Omental fat pad (tissue), 4 donors: Measurements from ENCODE around the gene ZNF367. TPM values are rescaled to one million over a fixed set of nuclear protein-coding genes. Genes with fewer than 3 reads are reported as not detected.
A peak's percentile ranks its signal among the peaks of the same experiment; 100 is the strongest.

ENCODE experiments used
- ATAC-seq: fragments of 150-250 bp; one replicate; pipeline ENCODE4 v1.9.1; 2016; ENCODE audit warnings: mild to moderate bottlenecking, moderate library complexity; ENCODE audit not compliant: low FRiP score
- DNase-seq: peaks from one replicate; pipeline ENCODE4 v3.0.0-alpha.2; 2019; ENCODE audit warnings: low spot score
- CTCF ChIP-seq, 3 donors: fragments of 450-650 bp; IDR thresholded peaks; one replicate each; pipeline ENCODE4 v1.5.1; 2016 to 2017; ENCODE audit warnings: antibody characterized with exemption in 3 of 3, mild to moderate bottlenecking in 3 of 3, moderate library complexity in 2 of 3
- total RNA-seq, 4 donors: library from RNA; depleted of rRNA; stranded (reverse); fragments of >200 nt; gene quantifications; one replicate each; pipeline ENCODE4 v1.1.0, GENCODE V29; 2016

Gene ZNF367
- total RNA-seq, 4 donors from 2014 or later = 0.50 to 2.7 (median 1.9) TPM

- ATAC-seq (no peak), DNase-seq (no peak)
- no peak for TF ChIP-seq CTCF (IDR thresholded peaks at IDR 0.05)
Observed at GRCh38 chr9:96459268-96460007, 41.3 kb upstream of the ZNF367 start.

GRCh38 chr9:96458226-96458625 is 40.1 kb upstream of the ZNF367 start:
- DNase-seq (no peak), ATAC-seq (no peak)

GRCh38 chr9:96457266-96457665 is 39.1 kb upstream of the ZNF367 start:
- ATAC-seq (no peak), DNase-seq (no peak)
- no peak for TF ChIP-seq CTCF (IDR thresholded peaks at IDR 0.05)

More at GRCh38 chr9:96458226-96458625, 40.1 kb upstream of the ZNF367 start:
- TF ChIP-seq CTCF (IDR thresholded peaks at IDR 0.05) = no peak

GRCh38 chr9:96453625-96454024 is 35.5 kb upstream of the ZNF367 start:
- ATAC-seq (no peak), DNase-seq (no peak)
- TF ChIP-seq CTCF (IDR thresholded peaks at IDR 0.05) = no peak

DNA sequence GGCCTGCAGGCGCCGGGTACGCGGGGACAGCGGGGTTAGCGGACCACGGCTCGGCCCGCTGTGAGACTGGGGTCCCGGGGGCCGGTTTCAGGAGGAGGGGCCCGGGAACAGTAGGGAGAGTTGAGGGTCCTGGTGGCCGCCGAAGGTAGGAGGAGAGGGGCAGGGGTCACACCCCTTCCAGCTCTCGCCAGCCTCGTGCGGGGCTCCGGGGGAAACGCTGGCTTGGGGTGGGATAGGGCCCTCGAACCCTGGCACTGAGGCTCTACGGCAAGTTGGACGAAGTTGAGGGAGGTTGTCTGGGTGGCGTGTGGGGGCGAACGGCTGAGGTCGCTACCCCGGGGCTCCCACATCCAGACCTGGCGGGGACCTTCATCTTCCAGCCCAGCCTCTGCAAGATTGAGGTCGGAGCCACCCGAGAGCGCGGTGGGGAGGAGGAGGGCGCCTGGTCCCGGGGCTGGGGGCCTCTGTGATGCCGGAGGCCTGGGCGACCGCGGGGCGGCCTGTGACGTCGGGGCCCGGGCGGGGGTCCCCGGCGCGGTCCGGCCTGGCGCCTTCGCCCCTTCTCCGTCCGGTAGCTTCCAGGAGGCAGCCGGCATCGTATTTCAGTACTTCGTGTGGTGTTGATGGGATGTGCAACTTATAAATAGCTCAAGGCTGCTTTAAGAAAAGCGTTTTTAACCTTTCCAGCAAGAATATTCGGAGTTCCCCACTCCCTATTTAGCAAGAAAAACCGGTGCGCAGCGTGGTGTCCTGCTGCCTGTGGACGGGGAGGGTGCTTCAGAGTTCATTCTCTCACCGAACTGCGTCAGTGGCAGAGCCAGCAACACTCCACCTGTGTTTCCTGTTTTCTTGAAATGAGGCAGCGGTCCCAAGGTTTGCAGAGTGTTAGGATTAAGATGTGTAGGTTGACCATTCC is 32.7 kb upstream of the ZNF367 start:
- no peak for DNase-seq
- ATAC-seq = peak; percentile 9
- TF ChIP-seq CTCF (IDR thresholded peaks at IDR 0.05) = no peak

GRCh38 chr9:96449845-96450612 is 31.9 kb upstream of the ZNF367 start, which contains the start of gene HABP4:
Gene HABP4, plus strand, starts transcription at chr9:96450169. Its CDS starts 111 bp downstream, at chr9:96450280.
- peak; percentile 89 for DNase-seq
- ATAC-seq = peak; percentile 99
- TF ChIP-seq CTCF (IDR thresholded peaks at IDR 0.05) = no peak
